Measurements from ENCODE around the gene CAMK2G.

DNA sequence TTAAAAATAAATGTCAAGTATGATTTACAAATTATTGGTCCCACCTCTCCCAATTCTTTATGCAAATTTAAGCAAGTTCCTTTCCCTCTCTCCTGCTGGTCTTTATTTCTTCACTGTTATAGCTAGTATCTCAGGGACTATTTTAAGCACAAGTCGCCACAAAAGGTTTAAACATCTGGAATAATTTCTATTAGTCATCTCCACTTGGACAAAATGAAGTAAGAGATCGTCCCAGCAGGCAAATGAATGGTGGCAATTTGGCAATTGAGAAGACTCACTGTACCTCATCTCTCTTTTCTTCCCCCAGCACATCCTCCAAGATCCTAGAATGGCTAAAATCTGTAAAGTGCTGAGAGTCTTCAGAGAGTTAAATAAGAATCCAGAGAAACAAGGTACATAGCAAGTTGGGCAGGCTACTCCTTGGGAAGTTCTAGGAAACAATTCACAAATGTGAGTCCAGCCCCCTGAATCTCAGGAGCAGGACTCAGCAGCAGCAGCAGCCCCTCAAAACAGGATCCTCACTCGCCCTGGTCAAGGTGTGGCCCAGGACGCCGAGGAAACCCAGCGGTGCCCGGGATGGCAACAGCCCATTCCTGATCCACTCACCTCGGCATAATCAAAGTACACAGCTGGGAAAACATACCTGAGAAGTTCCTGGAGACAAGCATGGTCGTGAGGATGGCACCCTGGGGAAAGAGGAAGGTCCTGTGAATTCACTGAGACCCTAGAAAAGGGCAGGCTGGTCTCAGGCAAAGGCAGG lies 32.6 kb downstream of the CAMK2G start:
- TF ChIP-seq, protein P1, sequence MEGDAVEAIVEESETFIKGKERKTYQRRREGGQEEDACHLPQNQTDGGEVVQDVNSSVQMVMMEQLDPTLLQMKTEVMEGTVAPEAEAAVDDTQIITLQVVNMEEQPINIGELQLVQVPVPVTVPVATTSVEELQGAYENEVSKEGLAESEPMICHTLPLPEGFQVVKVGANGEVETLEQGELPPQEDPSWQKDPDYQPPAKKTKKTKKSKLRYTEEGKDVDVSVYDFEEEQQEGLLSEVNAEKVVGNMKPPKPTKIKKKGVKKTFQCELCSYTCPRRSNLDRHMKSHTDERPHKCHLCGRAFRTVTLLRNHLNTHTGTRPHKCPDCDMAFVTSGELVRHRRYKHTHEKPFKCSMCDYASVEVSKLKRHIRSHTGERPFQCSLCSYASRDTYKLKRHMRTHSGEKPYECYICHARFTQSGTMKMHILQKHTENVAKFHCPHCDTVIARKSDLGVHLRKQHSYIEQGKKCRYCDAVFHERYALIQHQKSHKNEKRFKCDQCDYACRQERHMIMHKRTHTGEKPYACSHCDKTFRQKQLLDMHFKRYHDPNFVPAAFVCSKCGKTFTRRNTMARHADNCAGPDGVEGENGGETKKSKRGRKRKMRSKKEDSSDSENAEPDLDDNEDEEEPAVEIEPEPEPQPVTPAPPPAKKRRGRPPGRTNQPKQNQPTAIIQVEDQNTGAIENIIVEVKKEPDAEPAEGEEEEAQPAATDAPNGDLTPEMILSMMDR (IDR thresholded peaks at IDR 0.05): no peak
- no peak for TF ChIP-seq POLR2A (IDR thresholded peaks at IDR 0.05)

Data from right lobe of liver (tissue), 4 donors.